ENCODE measurements around the gene NFKB1.

Gene NFKB1

DNA sequence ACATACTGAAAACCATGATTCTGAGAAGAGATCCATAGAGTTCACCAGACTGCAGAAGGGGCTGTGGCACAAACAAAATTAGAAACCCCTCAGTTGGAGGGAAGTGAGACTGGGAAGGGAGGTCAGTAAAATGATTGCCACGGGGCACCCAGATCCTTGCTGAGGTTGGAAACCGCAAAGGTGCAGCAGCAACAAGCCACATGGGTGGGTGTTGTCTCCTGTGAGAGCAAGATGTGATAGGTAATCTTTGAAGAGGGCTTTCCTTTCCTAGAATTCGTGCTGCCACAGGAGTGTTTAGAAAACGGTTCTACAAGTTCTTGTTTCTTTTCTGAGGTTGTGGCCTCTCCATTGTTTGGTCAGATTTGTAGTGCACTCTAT lies 85.5 kb downstream of the NFKB1 start:
- ChIA-PET POLR2A (no interaction called here), CTCF (no interaction called here)
- TF ChIP-seq, protein P1, sequence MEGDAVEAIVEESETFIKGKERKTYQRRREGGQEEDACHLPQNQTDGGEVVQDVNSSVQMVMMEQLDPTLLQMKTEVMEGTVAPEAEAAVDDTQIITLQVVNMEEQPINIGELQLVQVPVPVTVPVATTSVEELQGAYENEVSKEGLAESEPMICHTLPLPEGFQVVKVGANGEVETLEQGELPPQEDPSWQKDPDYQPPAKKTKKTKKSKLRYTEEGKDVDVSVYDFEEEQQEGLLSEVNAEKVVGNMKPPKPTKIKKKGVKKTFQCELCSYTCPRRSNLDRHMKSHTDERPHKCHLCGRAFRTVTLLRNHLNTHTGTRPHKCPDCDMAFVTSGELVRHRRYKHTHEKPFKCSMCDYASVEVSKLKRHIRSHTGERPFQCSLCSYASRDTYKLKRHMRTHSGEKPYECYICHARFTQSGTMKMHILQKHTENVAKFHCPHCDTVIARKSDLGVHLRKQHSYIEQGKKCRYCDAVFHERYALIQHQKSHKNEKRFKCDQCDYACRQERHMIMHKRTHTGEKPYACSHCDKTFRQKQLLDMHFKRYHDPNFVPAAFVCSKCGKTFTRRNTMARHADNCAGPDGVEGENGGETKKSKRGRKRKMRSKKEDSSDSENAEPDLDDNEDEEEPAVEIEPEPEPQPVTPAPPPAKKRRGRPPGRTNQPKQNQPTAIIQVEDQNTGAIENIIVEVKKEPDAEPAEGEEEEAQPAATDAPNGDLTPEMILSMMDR (IDR thresholded peaks at IDR 0.05; ENCODE audit: insufficient read depth, low read length, missing control alignments): no peak
- H3K4me3 ChIP-seq (ENCODE audit: low read depth, low read length): no peak overlapping the region
- no peak for DNase-seq (ENCODE audit: low read depth, low spot score)

DNA sequence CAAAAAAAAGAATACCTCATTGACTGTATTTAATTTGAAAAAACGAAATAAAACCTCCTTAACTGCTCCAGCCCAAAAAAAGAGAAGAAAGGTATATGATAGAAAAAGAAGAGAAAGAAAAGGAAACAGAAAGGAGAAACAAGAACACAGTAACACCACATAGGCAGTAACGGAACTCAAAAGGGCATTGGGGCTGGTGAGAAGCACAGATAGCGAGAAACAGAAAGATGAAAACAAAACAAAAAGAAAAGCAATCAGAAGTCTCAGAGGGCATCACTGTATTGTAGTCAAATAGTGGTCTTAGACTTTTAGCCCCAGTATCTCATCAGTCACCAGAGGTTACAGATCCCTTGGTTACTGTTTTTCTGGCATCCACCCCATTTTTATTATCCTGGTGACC lies 88.6 kb downstream of the NFKB1 start:
- DNase-seq (ENCODE audit: low read depth, low spot score): no peak
- CTCF ChIA-PET: interaction anchor here (1.5 kb wide), 1 partner anchor 11 kb away, joined by 5 read pairs; no protein-coding TSS in a partner anchor
- no peak overlapping the region for H3K4me3 ChIP-seq (ENCODE audit: low read depth, low read length)
- TF ChIP-seq, protein P1 (IDR thresholded peaks at IDR 0.05; ENCODE audit: insufficient read depth, low read length, missing control alignments): no peak
- POLR2A ChIA-PET: no interaction called here

DNA sequence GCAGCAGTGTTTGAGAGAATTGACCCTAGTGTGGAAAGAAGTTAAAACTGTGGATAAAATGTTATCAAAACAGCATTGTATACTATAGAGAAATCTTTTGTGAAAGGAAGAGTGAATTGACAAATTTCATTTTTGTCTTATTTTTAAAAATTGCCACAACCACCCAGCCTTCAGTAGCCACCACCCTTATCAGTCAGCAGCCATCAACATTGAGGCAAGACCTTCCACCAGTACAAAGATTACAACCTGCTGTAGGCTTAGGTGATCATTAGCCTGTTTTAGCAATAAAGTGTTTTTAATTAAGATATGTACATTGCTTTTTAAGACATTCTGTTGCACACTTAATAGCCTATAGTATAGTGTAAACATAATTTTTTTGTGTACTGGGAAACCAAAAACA lies 91.1 kb downstream of the NFKB1 start:
- no peak overlapping the region for H3K4me3 ChIP-seq (ENCODE audit: low read depth, low read length)
- TF ChIP-seq, protein P1 (IDR thresholded peaks at IDR 0.05; ENCODE audit: insufficient read depth, low read length, missing control alignments): no peak
- DNase-seq (ENCODE audit: low read depth, low spot score): no peak
- CTCF ChIA-PET: interaction anchor here (0.9 kb wide), 1 partner anchor 504 kb away, joined by 3 read pairs; no protein-coding TSS in a partner anchor
- POLR2A ChIA-PET: no interaction called here

DNA sequence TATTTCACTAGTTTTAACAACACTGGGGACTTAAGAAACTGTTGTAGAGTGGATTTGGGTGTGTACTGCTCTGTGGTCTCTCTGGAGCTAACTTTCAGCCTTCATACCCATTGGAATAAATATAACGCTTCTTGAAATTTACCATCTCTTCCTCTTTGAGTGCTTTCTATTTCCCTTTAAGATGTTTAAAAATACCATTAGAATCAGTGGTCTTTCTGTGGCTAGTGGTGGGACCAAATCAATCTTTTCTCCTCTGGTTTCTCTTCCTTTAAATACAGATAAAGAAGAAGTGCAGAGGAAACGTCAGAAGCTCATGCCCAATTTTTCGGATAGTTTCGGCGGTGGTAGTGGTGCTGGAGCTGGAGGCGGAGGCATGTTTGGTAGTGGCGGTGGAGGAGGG lies 92.0 kb downstream of the NFKB1 start:
- H3K4me3 ChIP-seq (ENCODE audit: low read depth, low read length): no peak overlapping the region
- CTCF ChIA-PET: interaction anchor here (0.9 kb wide), 1 partner anchor 503 kb away, joined by 3 read pairs; no protein-coding TSS in a partner anchor
- TF ChIP-seq, protein P1 (IDR thresholded peaks at IDR 0.05; ENCODE audit: insufficient read depth, low read length, missing control alignments): no peak
- POLR2A ChIA-PET: no interaction called here
- no peak for DNase-seq (ENCODE audit: low read depth, low spot score)

DNA sequence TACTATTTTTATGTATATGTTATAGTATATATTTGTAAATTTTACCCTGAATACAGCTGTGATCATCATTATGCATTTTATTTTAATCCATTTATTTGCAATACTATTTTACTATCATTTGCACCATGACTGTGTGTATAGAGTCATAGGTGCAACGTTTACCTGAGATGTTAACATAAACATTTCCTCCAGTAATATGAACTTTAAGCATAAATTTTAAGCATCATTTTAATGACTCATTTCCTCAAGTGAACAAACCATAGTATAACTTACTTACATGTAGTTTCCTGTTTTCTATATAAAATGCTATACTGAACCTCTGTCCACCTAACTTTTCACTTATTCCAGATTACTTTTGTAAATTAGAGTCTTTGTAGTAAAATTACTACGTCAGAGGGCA lies 92.8 kb downstream of the NFKB1 start:
- ChIA-PET CTCF (no interaction called here), POLR2A (no interaction called here)
- no peak overlapping the region for H3K4me3 ChIP-seq (ENCODE audit: low read depth, low read length)
- no peak for DNase-seq (ENCODE audit: low read depth, low spot score)
- TF ChIP-seq, protein P1 (IDR thresholded peaks at IDR 0.05; ENCODE audit: insufficient read depth, low read length, missing control alignments): no peak

DNA sequence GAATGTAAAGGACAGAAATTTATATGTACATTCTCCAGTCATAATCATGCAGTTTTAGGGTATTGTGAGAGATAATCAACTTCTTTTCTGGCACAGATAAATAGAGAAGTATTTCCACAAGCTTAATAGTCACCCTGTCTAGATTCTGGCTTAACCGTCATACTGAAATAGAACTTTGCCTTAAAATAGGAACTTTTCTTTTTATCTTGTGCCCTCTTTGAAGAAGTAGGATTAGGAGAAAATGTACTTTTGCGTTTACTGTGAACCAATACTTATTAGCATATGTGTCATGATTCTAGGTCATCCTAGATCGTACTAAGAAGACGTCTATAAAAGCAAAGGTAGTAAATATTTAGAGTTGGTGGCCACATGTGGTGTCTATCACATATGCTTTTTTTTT lies 95.4 kb downstream of the NFKB1 start:
- POLR2A ChIA-PET: no interaction called here
- TF ChIP-seq, protein P1 (IDR thresholded peaks at IDR 0.05; ENCODE audit: insufficient read depth, low read length, missing control alignments): no peak

More for the DNA sequence above, 95.4 kb downstream of the NFKB1 start:
- CTCF ChIA-PET: interaction anchor here (0.7 to 1.3 kb wide), 2 partner anchors 13 to 16 kb away, joined by 3 to 5 read pairs; no protein-coding TSS in a partner anchor
- no peak for DNase-seq (ENCODE audit: low read depth, low spot score)
- no peak overlapping the region for H3K4me3 ChIP-seq (ENCODE audit: low read depth, low read length)

Measured in AG04449 (cell line).